ENCODE results near the gene GGNBP2.

Gene GGNBP2

GRCh38 chr17:36597866-36598777 lies 53.4 kb downstream of the GGNBP2 start:
- DNase-seq (ENCODE audit: low spot score), result no peak
- POLR2A ChIA-PET (ENCODE audit: low non-redundant PET), result no interaction called here
- 0 out of 2 replicates have a peak overlapping the region, but pooled peaks have one; percentile 82 for H3K27ac ChIP-seq
- CTCF ChIA-PET, result no interaction called here
- TF ChIP-seq, protein P1, sequence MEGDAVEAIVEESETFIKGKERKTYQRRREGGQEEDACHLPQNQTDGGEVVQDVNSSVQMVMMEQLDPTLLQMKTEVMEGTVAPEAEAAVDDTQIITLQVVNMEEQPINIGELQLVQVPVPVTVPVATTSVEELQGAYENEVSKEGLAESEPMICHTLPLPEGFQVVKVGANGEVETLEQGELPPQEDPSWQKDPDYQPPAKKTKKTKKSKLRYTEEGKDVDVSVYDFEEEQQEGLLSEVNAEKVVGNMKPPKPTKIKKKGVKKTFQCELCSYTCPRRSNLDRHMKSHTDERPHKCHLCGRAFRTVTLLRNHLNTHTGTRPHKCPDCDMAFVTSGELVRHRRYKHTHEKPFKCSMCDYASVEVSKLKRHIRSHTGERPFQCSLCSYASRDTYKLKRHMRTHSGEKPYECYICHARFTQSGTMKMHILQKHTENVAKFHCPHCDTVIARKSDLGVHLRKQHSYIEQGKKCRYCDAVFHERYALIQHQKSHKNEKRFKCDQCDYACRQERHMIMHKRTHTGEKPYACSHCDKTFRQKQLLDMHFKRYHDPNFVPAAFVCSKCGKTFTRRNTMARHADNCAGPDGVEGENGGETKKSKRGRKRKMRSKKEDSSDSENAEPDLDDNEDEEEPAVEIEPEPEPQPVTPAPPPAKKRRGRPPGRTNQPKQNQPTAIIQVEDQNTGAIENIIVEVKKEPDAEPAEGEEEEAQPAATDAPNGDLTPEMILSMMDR (conservative IDR thresholded peaks at IDR 0.05; ENCODE audit: low read depth), result no peak

- TF ChIP-seq, protein P1 (conservative IDR thresholded peaks at IDR 0.05; ENCODE audit: low read depth), result no peak
- POLR2A ChIA-PET (ENCODE audit: low non-redundant PET), result no interaction called here
Measured at GRCh38 chr17:36598951-36599401, 54.3 kb downstream of the GGNBP2 start.

DNA sequence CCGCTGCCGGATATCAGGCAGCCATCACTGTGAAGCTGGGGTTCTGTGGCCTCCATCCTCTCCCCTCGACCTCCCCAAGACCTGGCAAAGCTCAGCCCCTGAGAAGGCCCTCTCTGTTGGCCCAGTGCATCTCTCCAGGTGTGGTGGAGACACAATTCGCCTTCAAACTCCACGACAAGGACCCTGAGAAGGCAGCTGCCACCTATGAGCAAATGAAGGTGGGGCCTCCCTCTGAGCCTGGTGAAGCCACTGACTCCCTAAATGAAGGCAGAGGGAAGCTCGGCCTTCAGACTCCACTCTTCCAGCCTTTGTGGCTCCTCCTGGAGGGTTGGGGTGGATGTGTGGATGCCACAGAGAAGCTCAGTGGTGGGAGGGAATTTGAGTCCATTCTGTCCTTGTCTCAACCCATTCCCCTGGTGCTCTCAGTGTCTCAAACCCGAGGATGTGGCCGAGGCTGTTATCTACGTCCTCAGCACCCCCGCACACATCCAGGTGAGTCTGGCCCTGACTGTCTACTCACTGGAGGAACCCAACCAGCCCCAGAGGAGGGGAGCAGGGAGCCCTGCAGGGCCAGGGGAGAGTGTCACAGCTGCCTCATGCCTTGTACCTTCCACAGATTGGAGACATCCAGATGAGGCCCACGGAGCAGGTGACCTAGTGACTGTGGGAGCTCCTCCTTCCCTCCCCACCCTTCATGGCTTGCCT lies 55.0 kb downstream of the GGNBP2 start:
- ChIA-PET CTCF (interaction anchor here (0.5 kb wide), 1 partner anchor 971 kb away, joined by 3 read pairs; no protein-coding TSS in a partner anchor), POLR2A (ENCODE audit: low non-redundant PET) (no interaction called here)
- peak overlapping the region; percentile 82 for H3K27ac ChIP-seq
- DNase-seq (ENCODE audit: low spot score), result no peak
- TF ChIP-seq, protein P1 (conservative IDR thresholded peaks at IDR 0.05; ENCODE audit: low read depth), result no peak

More at GRCh38 chr17:36598951-36599401, 54.3 kb downstream of the GGNBP2 start:
- peak overlapping the region; percentile 82; the same call in 1 of the 2 replicates for H3K27ac ChIP-seq
- CTCF ChIA-PET, result interaction anchor here (0.5 kb wide), 1 partner anchor 972 kb away, joined by 3 read pairs; no protein-coding TSS in a partner anchor
- no peak for DNase-seq (ENCODE audit: low spot score)

- ChIA-PET POLR2A (ENCODE audit: low non-redundant PET) (no interaction called here), CTCF (no interaction called here)
- peak overlapping the region; percentile 82 for H3K27ac ChIP-seq
- TF ChIP-seq, protein P1 (conservative IDR thresholded peaks at IDR 0.05; ENCODE audit: low read depth), result no peak
- no peak for DNase-seq (ENCODE audit: low spot score)
Measured at GRCh38 chr17:36600465-36600864, 55.7 kb downstream of the GGNBP2 start.

- TF ChIP-seq, protein P1 (conservative IDR thresholded peaks at IDR 0.05; ENCODE audit: low read depth), result no peak
- POLR2A ChIA-PET (ENCODE audit: low non-redundant PET), result interaction anchor here (0.6 to 1.3 kb wide), 2 partner anchors 67 to 581 kb away, joined by 5 to 9 read pairs; no protein-coding TSS in a partner anchor
- CTCF ChIA-PET, result interaction anchor here (0.6 to 3.0 kb wide), 4 partner anchors 25 to 665 kb away, joined by 3 to 15 read pairs (median 6); no protein-coding TSS in a partner anchor
Measured at GRCh38 chr17:36600936-36601302, 56.2 kb downstream of the GGNBP2 start.

More at GRCh38 chr17:36600936-36601302, 56.2 kb downstream of the GGNBP2 start:
- DNase-seq (ENCODE audit: low spot score), result no peak
- H3K27ac ChIP-seq, result peak overlapping the region; percentile 82
